Measurements from ENCODE around the gene UPK3A.

- TF ChIP-seq CTCF (IDR thresholded peaks at IDR 0.05; ENCODE audit: poor library complexity, severe bottlenecking) = no peak
- TF ChIP-seq EZH2 (IDR thresholded peaks at IDR 0.05; ENCODE audit: borderline replicate concordance, insufficient read depth, low read length, poor library complexity, severe bottlenecking) = no peak
- TF ChIP-seq RAD21 (conservative IDR thresholded peaks at IDR 0.05) = no peak
- TF ChIP-seq SMC3 (conservative IDR thresholded peaks at IDR 0.05; ENCODE audit: poor library complexity) = no peak
- no peak for TF ChIP-seq POLR2AphosphoS5 (IDR thresholded peaks at IDR 0.05)
- TF ChIP-seq EP300 (conservative IDR thresholded peaks at IDR 0.05; ENCODE audit: poor library complexity, severe bottlenecking) = no peak
Measured at GRCh38 chr22:45317551-45318167, 32.9 kb downstream of the UPK3A start.

Data from neural cell (in vitro differentiated cells).